Endometrial microvascular endothelial cells (primary cell): ENCODE data around the gene MBD5. TPM values are rescaled to one million over a fixed set of nuclear protein-coding genes. Genes with fewer than 3 reads are reported as not detected.

Source experiments
- in situ Hi-C: cut with HindIII; loops from 2 replicates; pipeline ENCODE4 v1.10.0; 2017; ENCODE audit warnings: low sequenced_read_pairs, low pct_unique_long_range_greater_than_20kb; ENCODE audit errors: inconsistent ontology term
- total RNA-seq: library from RNA; depleted of rRNA; stranded (reverse); fragments of >200 nt; gene quantifications from one replicate; pipeline ENCODE4 v1.2.3, GENCODE V29; 2015; ENCODE audit errors: inconsistent ontology term

MBD5 gene
- total RNA-seq, 1 donor from 2014 or later, result 16.0 TPM

DNA sequence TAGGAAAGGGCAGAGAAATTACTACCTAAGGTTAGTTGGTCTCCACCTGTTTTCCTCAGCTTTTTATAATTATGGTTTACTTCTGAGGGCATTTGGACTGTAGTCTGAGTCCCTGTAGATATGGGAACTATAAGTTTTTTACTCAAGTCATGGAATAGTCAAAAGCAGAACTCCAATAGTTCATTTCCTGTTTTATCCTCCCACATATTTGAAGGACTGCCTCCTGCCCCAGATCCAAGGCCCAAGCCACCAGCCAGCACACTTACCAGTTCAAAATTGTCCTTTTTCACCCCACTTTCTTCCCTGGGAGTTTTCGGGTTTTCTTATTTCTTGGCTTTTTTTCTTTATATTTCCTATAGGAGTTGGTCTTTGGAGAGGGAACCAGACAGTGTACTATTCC lies 164.1 kb downstream of the MBD5 start:
- in situ Hi-C loops, result no loop called here

DNA sequence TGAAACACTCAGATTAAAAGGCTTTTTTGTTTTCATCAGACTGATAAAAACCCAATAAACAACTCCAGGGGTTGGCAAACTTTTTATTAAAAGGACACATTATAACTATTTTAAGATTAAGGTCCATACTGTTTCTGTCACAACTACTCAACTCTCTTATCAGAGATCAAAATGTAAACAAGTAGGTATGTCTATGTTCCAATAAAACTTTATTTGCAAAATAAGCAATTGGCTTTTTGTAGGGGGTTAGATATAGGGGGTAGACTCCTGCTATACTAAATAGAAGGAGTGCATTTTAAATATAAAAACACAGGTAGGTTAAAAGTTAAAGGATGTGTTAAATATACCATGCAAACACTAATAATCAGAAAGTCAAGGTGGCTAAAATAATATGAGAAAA lies 174.0 kb downstream of the MBD5 start:
- in situ Hi-C loops, result no loop called here

- in situ Hi-C loops, result no loop called here
These were observed 180.4 kb downstream of the MBD5 start for GRCh38 chr2:148201075-148202004.

GRCh38 chr2:148202237-148202636 lies 181.3 kb downstream of the MBD5 start:
- in situ Hi-C loops, result no loop called here

- in situ Hi-C loops, result no loop called here
These were observed 186.2 kb downstream of the MBD5 start for GRCh38 chr2:148207111-148207510.

DNA sequence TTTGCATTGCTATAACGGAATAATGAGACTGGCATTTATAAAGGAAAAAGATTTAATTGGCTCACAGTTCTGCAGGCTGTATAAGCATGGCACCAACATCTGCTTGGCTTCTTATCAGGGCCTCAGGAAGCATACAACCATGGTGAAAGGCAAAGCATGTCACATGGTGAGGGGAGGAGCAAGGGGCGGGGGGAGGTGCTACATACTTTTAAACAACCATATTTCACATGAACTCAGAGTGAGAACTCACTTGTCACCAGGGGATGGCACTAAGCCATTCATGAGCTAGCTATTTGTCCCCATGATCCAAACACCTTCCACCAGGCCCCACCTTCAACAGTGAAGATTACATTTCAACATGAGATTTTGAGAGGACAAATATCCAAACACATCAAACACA lies 188.7 kb downstream of the MBD5 start:
- in situ Hi-C loops, result no loop called here

- in situ Hi-C loops, result no loop called here
These were observed 197.6 kb downstream of the MBD5 start for GRCh38 chr2:148218326-148219075.

DNA sequence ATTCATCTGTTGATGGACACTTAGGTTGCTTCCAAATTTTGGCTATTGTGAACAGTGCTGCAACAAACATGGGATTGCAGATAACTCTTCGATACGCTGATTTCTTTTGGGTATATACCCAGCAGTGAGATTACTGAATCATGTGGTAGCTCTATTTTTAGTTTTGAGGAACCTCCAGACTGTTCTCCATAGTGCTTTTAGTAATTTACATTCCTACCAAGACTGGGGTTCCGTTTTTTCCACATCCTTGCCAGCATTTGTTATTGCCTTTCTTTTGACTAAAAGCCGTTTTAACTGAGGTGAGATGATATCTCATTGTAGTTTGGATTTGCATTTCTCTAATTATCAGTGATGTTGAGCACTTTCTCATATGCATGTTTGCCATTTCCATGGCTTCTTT lies 200.3 kb downstream of the MBD5 start:
- in situ Hi-C loops, result no loop called here

- in situ Hi-C loops, result no loop called here
These were observed 201.0 kb downstream of the MBD5 start for GRCh38 chr2:148221926-148222325.

DNA sequence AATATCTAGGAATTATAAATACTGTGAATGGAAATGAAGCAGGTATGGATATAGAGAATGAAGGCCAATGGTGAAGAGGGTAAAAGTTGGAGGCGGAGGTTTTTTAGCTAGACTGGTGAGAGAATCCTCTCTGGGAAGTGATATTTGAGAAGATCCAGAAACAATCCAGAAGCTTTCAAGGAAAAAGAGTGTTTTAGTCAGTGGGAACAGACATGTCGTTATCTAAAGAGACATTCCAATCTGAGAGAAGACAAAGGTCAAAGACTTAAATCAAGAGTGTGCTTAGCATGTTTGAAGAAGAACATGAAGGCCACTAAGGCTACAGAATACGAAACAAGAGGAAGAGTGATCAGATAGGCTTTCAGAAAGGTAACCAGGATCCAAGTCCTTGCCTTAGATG lies 211.0 kb downstream of the MBD5 start:
- in situ Hi-C loops, result no loop called here

GRCh38 chr2:148234143-148234542 lies 213.3 kb downstream of the MBD5 start:
- in situ Hi-C loops, result no loop called here

GRCh38 chr2:148237911-148238310 lies 217.0 kb downstream of the MBD5 start:
- in situ Hi-C loops, result no loop called here

DNA sequence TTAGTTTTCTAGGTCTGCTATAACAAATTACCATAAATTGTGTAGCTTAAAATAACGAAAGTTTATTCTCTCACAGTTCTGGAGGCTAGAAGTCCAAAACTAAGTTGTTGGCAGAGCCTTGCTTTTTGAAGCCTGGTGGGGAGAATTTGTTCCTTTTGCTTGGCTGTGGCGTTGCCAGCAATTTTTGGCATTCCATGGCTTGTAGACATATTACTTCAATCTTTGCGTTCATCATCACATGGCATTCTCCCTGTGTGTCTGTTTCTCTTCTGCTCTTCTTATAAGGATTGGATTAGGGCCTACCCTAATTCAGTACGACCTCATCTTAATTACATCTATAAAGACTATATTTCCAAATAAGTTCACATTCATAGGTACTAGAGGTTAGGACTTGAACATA lies 217.7 kb downstream of the MBD5 start:
- in situ Hi-C loops, result no loop called here

DNA sequence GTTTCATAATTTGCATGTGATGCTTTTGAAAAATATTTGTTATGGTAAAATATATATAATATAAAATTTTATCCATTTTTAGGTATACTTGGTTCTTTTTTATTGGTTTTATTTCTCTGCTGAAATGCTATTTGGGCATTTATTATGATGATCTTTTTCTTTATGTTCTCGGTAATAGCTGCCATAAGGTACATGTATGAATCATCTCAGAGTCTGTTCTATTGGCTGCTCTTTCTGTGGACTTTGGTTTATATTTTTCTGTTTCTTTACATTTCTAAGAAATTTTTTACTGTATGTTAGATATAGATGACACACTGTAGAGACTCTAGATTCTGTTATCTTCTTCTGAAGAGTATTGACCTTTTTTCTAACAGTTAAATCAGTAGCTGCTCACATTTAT lies 219.9 kb downstream of the MBD5 start:
- in situ Hi-C loops, result no loop called here

DNA sequence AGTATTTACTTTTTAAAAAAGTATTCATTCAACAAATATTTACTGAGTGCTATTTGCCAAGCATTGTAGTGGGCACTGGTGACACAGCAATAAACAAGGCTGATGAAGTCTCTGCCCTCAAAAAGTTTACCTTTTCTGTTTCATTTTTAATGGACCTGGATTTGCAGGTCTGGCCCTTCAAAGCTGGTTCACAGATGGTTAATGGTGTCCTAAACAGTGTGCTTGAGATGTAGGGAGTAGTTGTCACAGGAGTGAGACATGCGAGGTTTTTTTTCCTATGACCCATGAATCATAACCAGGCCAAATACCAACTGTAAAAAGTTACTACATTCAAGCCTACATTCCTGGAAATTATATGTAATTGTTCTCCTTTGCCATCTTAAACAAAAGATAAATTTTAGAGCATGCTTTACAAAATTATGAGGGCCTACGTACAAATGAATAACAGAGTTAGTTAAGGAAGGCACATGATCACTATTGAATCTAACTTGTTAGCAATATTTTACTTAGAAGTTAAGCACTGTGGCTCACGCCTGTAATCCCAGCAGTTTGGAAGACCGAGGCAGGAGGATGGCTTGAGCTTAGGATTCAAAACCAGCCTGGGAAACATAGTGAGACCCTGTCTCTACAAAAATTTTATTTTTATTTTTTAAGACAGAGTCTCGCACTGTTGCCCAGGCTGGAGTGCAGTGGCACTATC lies 223.9 kb downstream of the MBD5 start:
- in situ Hi-C loops, result no loop called here

DNA sequence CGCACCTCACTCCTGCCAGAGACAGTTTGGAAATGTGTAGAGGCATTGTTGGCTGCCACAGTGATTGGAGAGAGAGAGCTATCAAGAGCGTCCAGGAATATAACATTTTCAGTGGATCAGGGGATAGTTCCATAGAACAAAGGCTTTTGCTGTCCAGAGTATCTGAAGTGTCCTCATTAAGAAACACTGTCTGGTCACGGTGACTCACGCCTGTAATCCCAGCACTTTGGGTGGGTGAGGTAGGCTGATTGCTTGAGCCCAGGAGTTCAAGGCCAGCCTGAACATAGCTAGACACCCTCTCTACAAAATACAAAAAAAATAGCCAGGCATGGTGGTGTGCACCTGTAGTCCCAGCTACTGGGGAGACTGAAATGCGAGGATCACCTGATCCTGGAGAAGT lies 231.1 kb downstream of the MBD5 start:
- in situ Hi-C loops, result no loop called here

GRCh38 chr2:148252646-148253045 lies 231.8 kb downstream of the MBD5 start:
- in situ Hi-C loops, result no loop called here

DNA sequence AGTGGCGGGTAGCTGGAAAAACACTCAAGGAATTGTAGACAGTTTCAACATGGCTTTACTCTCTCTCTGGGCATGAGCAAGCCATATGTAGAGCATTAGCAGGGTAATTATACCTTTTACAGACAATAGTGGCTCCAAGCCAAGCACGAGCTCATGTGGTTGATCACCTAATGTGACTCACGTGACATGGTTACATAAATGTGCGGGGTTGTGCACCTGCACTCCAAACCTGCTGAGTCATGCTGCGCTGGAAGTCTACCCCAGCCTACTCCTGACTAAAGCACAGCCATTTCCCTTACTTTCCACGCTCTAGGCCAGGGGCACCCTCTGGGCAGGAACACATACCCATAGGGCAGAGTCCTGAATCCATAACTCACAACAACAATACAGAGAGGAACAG lies 232.8 kb downstream of the MBD5 start:
- in situ Hi-C loops, result no loop called here

DNA sequence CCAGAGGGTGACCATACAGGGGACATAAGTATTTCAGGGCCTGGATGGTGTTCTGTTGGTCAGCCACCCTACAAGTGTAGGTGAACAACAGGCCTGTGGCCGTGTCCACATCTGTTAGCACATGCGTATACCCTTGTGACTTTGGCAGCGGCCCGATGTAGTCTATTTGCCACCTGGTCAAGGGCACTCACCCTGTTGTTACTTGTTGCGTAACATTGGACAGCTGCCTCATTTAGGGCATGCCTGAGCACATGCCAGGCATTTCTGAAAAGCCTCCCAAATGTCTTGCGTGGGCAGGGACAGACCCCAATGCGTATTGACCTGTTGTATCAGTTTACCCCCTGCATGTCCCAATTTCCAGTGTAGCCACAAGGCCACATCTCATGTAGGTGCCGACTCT lies 235.0 kb downstream of the MBD5 start:
- in situ Hi-C loops, result no loop called here

GRCh38 chr2:148257276-148257675 lies 236.4 kb downstream of the MBD5 start:
- in situ Hi-C loops, result no loop called here
